ENCODE results near the gene SHH.
"Not testable (repeated sequence)": the region's sequence is repeated elsewhere in the genome, so short reads cannot be mapped to it uniquely, and the experiment has no call there.

The SHH gene

GRCh38 chr7:155818820-155819168 lies 6.5 kb upstream of the SHH start:
- DNase-seq = no peak
- TF ChIP-seq GATA1 (IDR thresholded peaks at IDR 0.05; ENCODE audit: low read depth, low read length) (no peak), POLR2A (IDR thresholded peaks at IDR 0.05; ENCODE audit: low read length) (no peak)

GRCh38 chr7:155818154-155818819 lies 6.0 kb upstream of the SHH start:
- no peak for DNase-seq
- TF ChIP-seq POLR2A (IDR thresholded peaks at IDR 0.05; ENCODE audit: low read length) (no peak), GATA1 (IDR thresholded peaks at IDR 0.05; ENCODE audit: low read depth, low read length) (no peak)

- not testable (repeated sequence) for DNase-seq
These were observed 5.3 kb upstream of the SHH start for GRCh38 chr7:155817515-155817914.

GRCh38 chr7:155816996-155817395 lies 4.7 kb upstream of the SHH start:
- TF ChIP-seq GATA1 (IDR thresholded peaks at IDR 0.05; ENCODE audit: low read depth, low read length) (no peak), POLR2A (IDR thresholded peaks at IDR 0.05; ENCODE audit: low read length) (no peak)
- DNase-seq = no peak

GRCh38 chr7:155816192-155816508 lies 3.9 kb upstream of the SHH start:
- no peak for TF ChIP-seq POLR2A (IDR thresholded peaks at IDR 0.05; ENCODE audit: low read length)
- no peak for TF ChIP-seq GATA1 (IDR thresholded peaks at IDR 0.05; ENCODE audit: low read depth, low read length)
- no peak for DNase-seq

GRCh38 chr7:155815332-155816191 lies 3.3 kb upstream of the SHH start:
- TF ChIP-seq POLR2A (IDR thresholded peaks at IDR 0.05; ENCODE audit: low read length) (no peak), GATA1 (IDR thresholded peaks at IDR 0.05; ENCODE audit: low read depth, low read length) (no peak)
- peak; percentile 9 to 43 for DNase-seq

- no peak for DNase-seq
- TF ChIP-seq GATA1 (IDR thresholded peaks at IDR 0.05; ENCODE audit: low read depth, low read length) (no peak), POLR2A (IDR thresholded peaks at IDR 0.05; ENCODE audit: low read length) (no peak)
These were observed 2.3 kb upstream of the SHH start for GRCh38 chr7:155814316-155815276.

GRCh38 chr7:155813546-155814315 lies 1.5 kb upstream of the SHH start:
- DNase-seq = no peak
- TF ChIP-seq GATA1 (IDR thresholded peaks at IDR 0.05; ENCODE audit: low read depth, low read length) (no peak), POLR2A (IDR thresholded peaks at IDR 0.05; ENCODE audit: low read length) (no peak)

GRCh38 chr7:155813125-155813524 lies 862 bp upstream of the SHH start:
- TF ChIP-seq GATA1 (IDR thresholded peaks at IDR 0.05; ENCODE audit: low read depth, low read length) (no peak), POLR2A (IDR thresholded peaks at IDR 0.05; ENCODE audit: low read length) (no peak)
- no peak for DNase-seq

GRCh38 chr7:155811560-155811894 lies 736 bp downstream of the SHH start:
- DNase-seq = no peak
- TF ChIP-seq POLR2A (IDR thresholded peaks at IDR 0.05; ENCODE audit: low read length) = no peak
- TF ChIP-seq GATA1 (IDR thresholded peaks at IDR 0.05; ENCODE audit: low read depth, low read length) = no peak

GRCh38 chr7:155810770-155811559 lies 1.3 kb downstream of the SHH start:
- TF ChIP-seq POLR2A (IDR thresholded peaks at IDR 0.05; ENCODE audit: low read length) = no peak
- no peak for TF ChIP-seq GATA1 (IDR thresholded peaks at IDR 0.05; ENCODE audit: low read depth, low read length)
- no peak for DNase-seq

- TF ChIP-seq GATA1 (IDR thresholded peaks at IDR 0.05; ENCODE audit: low read depth, low read length) = no peak
- TF ChIP-seq POLR2A (IDR thresholded peaks at IDR 0.05; ENCODE audit: low read length) = no peak
- no peak for DNase-seq
These were observed 2.1 kb downstream of the SHH start for GRCh38 chr7:155809947-155810769.
